GM13976 (cell line): Measurements from ENCODE around the gene POMT1.

ENCODE experiments used
- DNase-seq: peaks from one replicate; pipeline ENCODE4 v3.0.0; 2012; ENCODE audit warnings: low spot score
- in situ Hi-C: fragments of 300-500 bp; cut with MboI; formaldehyde crosslinking; loops from one replicate; pipeline ENCODE4 v1.12.0; 2022; ENCODE audit warnings: low sequenced_read_pairs, mixed read lengths, inconsistent platforms; ENCODE audit not compliant: unreplicated experiment
- TF ChIP-seq, protein P1 (sequence below): IDR thresholded peaks from 2 replicates; pipeline ENCODE4 v1.5.1; 2012; ENCODE audit warnings: borderline replicate concordance, mild to moderate bottlenecking; ENCODE audit not compliant: insufficient read depth; ENCODE audit errors: extremely low read depth, missing control alignments, control extremely low read depth

POMT1 gene

DNA sequence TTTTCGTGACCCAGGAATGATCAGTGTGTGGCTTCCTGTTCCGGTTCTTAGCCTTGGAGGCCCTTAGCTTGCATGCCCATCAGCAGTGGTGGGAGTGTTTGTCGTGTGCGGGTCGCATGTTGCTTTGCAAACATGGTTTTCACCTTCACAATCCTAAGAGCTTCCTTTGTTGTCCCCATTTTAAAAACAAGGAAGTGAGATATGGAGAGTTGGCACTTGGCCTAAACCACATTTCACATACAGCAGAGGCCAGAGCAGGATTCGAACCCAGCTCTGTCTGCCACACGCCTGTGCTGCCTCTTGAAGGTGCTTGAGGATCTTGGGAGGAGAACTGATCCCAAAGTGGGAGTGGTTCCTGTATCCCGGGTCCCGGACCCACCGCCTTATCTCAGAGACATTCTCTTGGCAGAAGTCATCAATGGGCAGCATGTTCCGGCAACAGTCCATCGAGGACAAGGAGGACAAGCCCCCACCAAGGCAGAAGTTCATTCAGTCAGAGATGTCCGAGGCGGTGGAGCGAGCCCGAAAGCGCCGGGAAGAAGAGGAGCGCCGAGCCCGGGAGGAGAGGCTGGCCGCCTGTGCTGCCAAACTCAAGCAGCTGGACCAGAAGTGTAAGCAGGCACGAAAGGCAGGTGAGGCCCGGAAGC lies 38.2 kb upstream of the POMT1 start:
- DNase-seq: no peak
- in situ Hi-C loops: no loop called here
- TF ChIP-seq, protein P1, sequence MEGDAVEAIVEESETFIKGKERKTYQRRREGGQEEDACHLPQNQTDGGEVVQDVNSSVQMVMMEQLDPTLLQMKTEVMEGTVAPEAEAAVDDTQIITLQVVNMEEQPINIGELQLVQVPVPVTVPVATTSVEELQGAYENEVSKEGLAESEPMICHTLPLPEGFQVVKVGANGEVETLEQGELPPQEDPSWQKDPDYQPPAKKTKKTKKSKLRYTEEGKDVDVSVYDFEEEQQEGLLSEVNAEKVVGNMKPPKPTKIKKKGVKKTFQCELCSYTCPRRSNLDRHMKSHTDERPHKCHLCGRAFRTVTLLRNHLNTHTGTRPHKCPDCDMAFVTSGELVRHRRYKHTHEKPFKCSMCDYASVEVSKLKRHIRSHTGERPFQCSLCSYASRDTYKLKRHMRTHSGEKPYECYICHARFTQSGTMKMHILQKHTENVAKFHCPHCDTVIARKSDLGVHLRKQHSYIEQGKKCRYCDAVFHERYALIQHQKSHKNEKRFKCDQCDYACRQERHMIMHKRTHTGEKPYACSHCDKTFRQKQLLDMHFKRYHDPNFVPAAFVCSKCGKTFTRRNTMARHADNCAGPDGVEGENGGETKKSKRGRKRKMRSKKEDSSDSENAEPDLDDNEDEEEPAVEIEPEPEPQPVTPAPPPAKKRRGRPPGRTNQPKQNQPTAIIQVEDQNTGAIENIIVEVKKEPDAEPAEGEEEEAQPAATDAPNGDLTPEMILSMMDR: no peak

DNA sequence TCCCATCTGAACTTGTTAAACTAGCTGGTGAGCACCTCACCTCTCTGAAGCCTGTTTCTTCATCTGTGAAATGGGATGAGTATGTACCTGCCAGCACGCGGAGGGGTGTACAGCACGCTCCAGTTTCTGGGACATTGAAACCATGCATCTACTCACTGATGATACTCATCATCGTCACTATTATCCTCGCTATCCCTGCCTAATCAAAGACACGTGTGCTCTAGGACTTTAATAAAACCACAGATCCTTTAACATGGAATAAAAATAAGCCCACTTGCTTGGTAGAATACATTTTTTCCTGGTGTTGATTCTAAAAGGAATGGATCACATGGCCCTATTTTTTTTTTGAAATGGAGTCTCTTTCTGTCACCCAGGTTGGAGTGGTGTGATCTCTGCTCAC lies 37.3 kb upstream of the POMT1 start:
- DNase-seq: no peak
- TF ChIP-seq, protein P1: no peak
- in situ Hi-C loops: no loop called here

DNA sequence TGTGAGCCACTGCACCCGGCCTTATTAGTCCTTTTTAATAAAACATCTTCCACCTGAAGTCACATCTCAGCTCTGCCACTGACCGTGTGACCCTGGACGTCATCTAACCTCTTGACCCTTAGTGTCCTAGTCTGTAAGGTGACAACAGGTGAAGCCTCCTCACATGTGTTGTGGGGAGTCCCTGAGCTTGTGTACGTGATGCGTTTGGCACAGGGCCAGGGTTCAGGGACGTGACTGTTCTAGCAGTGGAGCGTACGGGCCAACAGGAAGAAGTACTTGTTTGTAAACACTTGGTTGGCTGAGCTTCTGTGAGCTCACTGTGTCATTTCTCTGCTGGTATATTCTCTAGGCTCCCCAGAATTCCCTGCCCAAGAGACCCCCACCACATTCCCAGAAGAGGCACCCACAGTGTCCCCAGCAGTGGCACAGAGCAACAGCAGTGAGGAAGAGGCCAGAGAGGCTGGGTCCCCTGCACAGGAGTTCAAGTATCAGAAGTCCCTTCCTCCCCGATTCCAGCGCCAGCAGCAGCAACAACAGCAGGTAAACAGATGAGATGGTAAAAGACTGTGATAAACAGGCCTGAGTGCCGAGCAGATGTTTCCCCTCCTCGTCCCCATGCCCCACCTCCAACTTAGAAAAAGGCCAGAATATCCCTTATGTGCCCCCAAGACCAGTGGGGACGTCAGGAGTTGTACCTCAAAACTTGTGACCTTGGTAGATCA lies 35.3 kb upstream of the POMT1 start:
- DNase-seq: no peak
- in situ Hi-C loops: no loop called here
- TF ChIP-seq, protein P1: no peak

DNA sequence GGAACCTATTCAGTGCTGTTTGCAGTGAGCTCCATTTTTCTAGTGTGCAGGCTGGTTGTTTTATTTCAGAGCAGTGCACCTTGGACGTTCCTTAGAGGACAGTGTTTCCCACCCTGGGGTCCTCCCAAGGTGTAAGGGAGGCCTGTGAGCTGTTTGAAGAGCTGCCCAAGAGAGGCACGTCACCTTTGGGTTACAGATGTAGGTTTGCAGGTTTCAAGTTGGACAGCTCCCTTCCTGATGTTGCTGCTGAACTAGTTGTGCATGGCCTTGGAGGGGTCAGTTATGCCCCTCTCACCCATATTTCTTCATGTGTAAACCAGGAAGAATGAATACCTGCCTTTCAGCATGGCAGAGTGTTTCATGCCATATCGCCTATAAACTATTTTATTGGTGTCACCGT lies 34.7 kb upstream of the POMT1 start:
- in situ Hi-C loops: no loop called here
- no peak for DNase-seq
- TF ChIP-seq, protein P1: no peak

DNA sequence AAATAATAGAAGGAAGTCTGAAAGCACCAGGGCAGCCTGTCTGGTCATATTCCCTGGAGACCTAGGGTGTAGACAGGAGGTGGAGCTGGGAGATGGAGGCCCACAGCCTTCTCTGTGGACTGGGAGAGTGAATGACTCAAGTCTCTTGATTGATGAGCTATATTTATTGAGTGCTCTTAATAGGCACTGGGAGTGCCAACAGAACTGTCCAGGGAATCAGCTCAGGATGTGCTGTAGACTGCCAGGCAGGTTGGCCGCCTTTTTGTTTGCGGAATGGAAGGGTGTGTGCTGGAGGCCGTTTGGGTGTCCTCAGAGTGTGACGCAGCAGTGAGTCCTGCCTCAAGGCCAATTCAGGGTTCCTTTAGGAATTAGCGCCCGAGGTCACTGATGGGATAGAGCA lies 33.4 kb upstream of the POMT1 start:
- TF ChIP-seq, protein P1: no peak
- DNase-seq: no peak
- in situ Hi-C loops: no loop called here

DNA sequence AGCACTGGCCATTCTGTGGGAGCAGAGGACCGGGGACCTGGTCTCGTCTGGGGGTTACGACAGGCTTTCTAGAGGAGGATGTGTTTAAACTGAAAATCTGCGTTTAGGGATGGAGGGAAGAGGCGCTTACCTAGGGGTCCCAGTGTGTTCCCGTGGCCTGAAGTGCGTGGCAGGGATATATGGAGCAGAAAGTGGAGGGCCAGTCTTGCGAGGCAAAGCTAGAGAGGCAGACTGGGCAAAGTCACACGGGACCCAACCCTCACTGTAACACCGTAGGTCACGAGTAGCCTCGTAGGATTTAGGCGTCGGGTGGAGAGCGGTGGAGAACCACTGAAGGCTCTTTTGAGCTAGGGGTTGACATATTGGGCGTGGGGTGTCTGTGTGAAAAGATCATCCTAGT lies 32.8 kb upstream of the POMT1 start:
- DNase-seq: no peak
- TF ChIP-seq, protein P1: no peak
- in situ Hi-C loops: no loop called here
